ENCODE results near the gene MMP14. TPM values are rescaled to one million over a fixed set of nuclear protein-coding genes. Genes with fewer than 3 reads are reported as not detected.

MMP14 gene
- total and polyA plus RNA-seq, 2 of the 13 experiments (the other 11 are each of a cell fraction or from before 2014, with no cell fraction given): 5.2 to 9.8 TPM

DNA sequence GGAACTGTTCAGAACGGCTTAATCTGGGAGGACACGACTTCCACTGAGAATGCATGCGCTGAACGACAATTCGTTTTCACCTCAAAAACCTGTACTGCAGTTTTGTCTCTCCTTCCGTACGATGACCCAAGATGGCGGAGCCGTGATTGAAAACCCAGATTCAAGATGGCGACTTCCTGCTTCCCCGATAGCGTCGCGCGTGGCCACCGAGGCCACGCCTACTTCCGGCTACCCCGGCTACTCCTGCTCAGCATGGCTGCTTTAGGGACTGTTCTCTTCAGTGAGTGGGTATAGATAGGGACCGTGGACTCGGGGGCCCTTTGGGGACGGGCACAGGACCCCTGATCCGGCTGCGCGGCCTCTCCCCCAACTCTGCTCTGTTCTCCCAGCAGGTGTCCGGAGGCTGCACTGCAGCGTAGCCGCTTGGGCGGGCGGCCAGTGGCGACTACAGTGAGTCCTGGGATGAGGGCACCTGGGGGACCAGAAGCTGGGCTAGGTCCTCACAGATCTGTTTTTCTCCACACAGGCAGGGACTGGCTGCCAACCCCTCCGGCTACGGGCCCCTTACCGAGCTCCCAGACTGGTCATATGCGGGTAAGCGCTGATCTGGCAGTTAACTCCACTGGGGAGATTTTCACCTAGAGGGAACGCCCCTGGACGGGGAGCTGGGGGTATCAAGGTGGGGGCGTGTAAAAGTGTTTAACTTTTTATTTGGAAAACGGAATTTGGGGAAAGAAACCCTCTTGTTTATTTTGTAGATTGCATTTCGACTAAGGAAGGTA lies 6.5 kb upstream of the MMP14 start, which contains the start of gene MRPL52 (continued):
- TF ChIP-seq, protein P1, sequence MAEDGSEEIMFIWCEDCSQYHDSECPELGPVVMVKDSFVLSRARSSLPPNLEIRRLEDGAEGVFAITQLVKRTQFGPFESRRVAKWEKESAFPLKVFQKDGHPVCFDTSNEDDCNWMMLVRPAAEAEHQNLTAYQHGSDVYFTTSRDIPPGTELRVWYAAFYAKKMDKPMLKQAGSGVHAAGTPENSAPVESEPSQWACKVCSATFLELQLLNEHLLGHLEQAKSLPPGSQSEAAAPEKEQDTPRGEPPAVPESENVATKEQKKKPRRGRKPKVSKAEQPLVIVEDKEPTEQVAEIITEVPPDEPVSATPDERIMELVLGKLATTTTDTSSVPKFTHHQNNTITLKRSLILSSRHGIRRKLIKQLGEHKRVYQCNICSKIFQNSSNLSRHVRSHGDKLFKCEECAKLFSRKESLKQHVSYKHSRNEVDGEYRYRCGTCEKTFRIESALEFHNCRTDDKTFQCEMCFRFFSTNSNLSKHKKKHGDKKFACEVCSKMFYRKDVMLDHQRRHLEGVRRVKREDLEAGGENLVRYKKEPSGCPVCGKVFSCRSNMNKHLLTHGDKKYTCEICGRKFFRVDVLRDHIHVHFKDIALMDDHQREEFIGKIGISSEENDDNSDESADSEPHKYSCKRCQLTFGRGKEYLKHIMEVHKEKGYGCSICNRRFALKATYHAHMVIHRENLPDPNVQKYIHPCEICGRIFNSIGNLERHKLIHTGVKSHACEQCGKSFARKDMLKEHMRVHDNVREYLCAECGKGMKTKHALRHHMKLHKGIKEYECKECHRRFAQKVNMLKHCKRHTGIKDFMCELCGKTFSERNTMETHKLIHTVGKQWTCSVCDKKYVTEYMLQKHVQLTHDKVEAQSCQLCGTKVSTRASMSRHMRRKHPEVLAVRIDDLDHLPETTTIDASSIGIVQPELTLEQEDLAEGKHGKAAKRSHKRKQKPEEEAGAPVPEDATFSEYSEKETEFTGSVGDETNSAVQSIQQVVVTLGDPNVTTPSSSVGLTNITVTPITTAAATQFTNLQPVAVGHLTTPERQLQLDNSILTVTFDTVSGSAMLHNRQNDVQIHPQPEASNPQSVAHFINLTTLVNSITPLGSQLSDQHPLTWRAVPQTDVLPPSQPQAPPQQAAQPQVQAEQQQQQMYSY (CRISPR knock-in tag; IDR thresholded peaks at IDR 0.05): no peak
- no peak for TF ChIP-seq ZFP36 (IDR thresholded peaks at IDR 0.05; ENCODE audit: borderline replicate concordance, low read depth, low read length, partially characterized antibody)
- TF ChIP-seq PREB (CRISPR knock-in tag; IDR thresholded peaks at IDR 0.05): 0 out of 2 replicates have a peak, but pooled peaks have one; percentile 74
- TF ChIP-seq TEAD2 (CRISPR knock-in tag; IDR thresholded peaks at IDR 0.05): no peak
- peak; percentile 47; the same call in 1 of the 2 replicates for TF ChIP-seq PAXIP1 (CRISPR knock-in tag; conservative IDR thresholded peaks at IDR 0.05)
- TF ChIP-seq, protein P2, sequence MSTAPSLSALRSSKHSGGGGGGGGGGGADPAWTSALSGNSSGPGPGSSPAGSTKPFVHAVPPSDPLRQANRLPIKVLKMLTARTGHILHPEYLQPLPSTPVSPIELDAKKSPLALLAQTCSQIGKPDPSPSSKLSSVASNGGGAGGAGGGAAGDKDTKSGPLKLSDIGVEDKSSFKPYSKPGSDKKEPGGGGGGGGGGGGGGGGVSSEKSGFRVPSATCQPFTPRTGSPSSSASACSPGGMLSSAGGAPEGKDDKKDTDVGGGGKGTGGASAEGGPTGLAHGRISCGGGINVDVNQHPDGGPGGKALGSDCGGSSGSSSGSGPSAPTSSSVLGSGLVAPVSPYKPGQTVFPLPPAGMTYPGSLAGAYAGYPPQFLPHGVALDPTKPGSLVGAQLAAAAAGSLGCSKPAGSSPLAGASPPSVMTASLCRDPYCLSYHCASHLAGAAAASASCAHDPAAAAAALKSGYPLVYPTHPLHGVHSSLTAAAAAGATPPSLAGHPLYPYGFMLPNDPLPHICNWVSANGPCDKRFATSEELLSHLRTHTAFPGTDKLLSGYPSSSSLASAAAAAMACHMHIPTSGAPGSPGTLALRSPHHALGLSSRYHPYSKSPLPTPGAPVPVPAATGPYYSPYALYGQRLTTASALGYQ (CRISPR knock-in tag; IDR thresholded peaks at IDR 0.05): no peak
- peak; percentile 87 for TF ChIP-seq EED (CRISPR knock-in tag; IDR thresholded peaks at IDR 0.05)
- TF ChIP-seq THYN1 (CRISPR knock-in tag; IDR thresholded peaks at IDR 0.05; ENCODE audit: borderline replicate concordance, low read depth): no peak
- peak; percentile 60; the same call in 1 of the 2 replicates for TF ChIP-seq EEA1 (CRISPR knock-in tag; IDR thresholded peaks at IDR 0.05; ENCODE audit: borderline replicate concordance)
- TF ChIP-seq MTERF4 (CRISPR knock-in tag; IDR thresholded peaks at IDR 0.05): no peak; the same call in none of the 2 replicates
- TF ChIP-seq SMYD3 (CRISPR knock-in tag; IDR thresholded peaks at IDR 0.05): no peak
- peak; percentile 98 for TF ChIP-seq HOXA3 (CRISPR knock-in tag; IDR thresholded peaks at IDR 0.05)
- TF ChIP-seq ZNF879 (CRISPR knock-in tag; IDR thresholded peaks at IDR 0.05): no peak; the same call in 1 of the 2 replicates
- TF ChIP-seq FOXO1 (CRISPR knock-in tag; IDR thresholded peaks at IDR 0.05): peak; percentile 22; the same call in 1 of the 2 replicates
- no peak for TF ChIP-seq ZNF674 (CRISPR knock-in tag; IDR thresholded peaks at IDR 0.05; ENCODE audit: low read depth)
- TF ChIP-seq ZSCAN22 (CRISPR knock-in tag; IDR thresholded peaks at IDR 0.05): no peak
- TF ChIP-seq RAD21 (CRISPR knock-in tag; IDR thresholded peaks at IDR 0.05): peak; percentile 53; the same call in 1 of the 2 replicates
